Measurements from ENCODE around the gene GGA2. TPM values are rescaled to one million over a fixed set of nuclear protein-coding genes. Genes with fewer than 3 reads are reported as not detected.
"Not testable (repeated sequence)": the region's sequence is repeated elsewhere in the genome, so short reads cannot be mapped to it uniquely, and the experiment has no call there.

The GGA2 gene
- total RNA-seq, 2 experiments from 2014 or later = 125 to 137 TPM

DNA sequence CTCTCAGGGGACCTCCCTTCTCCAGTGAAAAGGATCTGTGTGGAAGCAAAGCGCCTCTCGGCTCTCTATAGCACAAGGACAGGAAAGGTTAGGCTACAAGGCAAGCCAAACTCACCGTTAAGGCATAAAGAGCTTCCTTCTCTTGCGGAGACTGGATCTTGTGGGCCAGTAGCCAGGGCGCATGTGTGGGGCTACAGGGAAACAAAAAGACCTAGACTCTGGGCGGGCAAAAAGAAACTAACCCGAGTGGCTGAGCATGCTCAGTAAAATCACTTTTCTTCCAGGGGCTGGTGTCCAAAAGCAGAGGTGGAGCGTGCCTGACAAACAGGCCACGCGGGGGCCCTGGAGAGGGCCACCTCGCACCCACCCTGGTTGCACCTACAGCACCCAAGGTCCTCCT is 16.1 kb downstream of the GGA2 start:
- Mint-ChIP-seq H3K9me3 (no peaks in the 10 kb centered on the region), H3K27me3 (no peaks in the 10 kb centered on the region), H3K4me1 (peaks cover 10% of the 10 kb centered on the region), H3K4me3 (no peak overlapping the region), H3K36me3 (peaks cover 23% of the 10 kb centered on the region), H3K27ac (no peak overlapping the region)
- ATAC-seq (ENCODE audit: low read depth) (no peak), DNase-seq (no peak)
- POLR2A ChIA-PET = no interaction called here

DNA sequence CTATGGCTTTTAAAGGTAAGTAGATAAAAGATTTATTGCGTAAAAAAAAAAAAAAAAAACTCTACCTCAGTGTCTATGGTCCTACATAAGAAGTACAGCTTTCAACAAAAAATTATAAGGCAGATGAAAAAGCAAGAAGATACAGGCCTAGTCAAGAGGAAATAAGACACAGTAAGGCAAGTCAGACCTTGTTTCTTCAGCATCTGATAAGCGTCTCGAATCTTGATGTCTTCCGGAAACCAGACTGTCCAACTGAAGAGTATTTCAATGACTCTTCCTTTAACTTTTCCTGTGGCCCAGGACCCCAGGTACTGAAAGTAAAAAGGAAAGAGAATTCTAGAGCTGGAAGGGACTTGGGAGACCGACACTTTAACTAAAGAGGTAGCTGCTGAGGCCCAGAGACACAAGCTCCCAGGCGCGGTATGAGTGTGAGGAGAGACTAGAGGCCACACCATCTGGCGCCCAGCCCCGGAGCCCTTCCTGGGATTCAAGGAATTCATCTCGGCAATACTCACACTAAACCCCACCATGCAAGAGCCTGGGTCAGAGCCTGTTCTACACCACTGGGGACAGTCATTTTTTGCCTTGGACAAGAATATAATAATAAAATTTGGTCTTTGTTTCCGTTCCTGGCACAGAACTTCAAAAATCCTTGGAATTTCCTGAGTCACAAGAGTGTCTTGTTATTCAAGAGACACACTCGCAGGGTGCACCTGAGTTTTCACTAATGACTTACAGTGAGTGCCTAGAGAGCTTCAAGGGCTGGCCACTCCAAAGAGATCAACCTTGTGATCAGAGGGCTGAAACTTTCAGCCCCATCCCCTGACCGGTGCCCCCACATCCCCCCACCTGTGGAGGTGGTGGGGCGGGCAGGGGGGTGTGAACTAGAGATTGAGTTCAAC is 18.6 kb downstream of the GGA2 start:
- POLR2A ChIA-PET = interaction anchor here (0.6 to 0.7 kb wide), 2 partner anchors 32 to 109 kb away, joined by 3 to 5 read pairs; no protein-coding TSS in a partner anchor
- DNase-seq = no peak
- Mint-ChIP-seq H3K4me1 (no peaks in the 10 kb centered on the region), H3K27ac (no peak overlapping the region), H3K36me3 (peaks cover 20% of the 10 kb centered on the region), H3K4me3 (no peak overlapping the region), H3K9me3 (no peaks in the 10 kb centered on the region), H3K27me3 (no peaks in the 10 kb centered on the region)
- ATAC-seq (ENCODE audit: low read depth) = no peak

DNA sequence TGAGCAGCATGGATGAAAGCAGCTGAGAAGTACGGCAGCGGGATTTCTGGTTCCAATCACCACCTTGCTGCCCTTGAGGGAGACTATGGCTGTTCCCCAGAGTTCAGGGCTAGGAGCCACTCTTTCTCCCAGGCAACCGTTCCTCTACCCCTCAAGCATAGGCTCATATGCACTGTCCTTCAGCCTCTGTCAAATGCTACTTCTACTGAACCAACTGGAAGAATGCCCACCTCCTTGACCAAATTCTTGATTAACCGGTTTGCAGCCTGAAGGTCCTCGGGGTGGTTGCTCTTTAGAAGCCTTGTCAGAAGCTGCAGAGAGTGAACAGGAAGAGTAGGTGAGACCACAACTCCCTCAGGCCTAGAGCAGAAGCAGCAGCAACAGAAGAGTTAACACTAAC is 23.8 kb downstream of the GGA2 start:
- Mint-ChIP-seq H3K4me1 (peaks cover 2% of the 10 kb centered on the region), H3K9me3 (no peaks in the 10 kb centered on the region), H3K4me3 (no peak overlapping the region), H3K27ac (no peak overlapping the region), H3K27me3 (no peaks in the 10 kb centered on the region), H3K36me3 (peaks cover 28% of the 10 kb centered on the region)
- POLR2A ChIA-PET = no interaction called here
- DNase-seq (no peak), ATAC-seq (ENCODE audit: low read depth) (no peak)

DNA sequence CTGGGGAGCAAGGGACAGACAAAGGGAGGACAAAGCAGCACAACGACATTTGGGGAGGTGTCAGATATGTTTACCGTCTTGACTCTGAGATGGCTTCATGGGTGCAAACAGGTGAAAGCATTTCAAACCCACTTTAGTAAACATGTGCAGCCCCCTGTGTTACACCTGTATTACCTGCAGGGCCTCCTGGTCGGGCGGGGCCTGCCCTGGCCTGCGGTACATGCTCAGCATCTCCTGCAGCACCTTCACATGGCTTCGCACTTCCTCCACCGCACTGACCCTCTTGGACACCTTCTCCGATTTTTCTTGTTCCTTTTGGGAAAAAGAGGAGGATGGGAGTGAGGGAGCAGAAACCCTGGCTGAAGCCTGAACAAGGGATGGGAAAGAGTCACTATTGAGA is 24.5 kb downstream of the GGA2 start:
- POLR2A ChIA-PET = no interaction called here
- no peaks in the 10 kb centered on the region for H3K9me3 Mint-ChIP-seq
- H3K36me3 Mint-ChIP-seq = peaks cover 26% of the 10 kb centered on the region
- no peaks in the 10 kb centered on the region for H3K27me3 Mint-ChIP-seq
- DNase-seq = no peak
- ATAC-seq (ENCODE audit: low read depth) = no peak
- H3K27ac Mint-ChIP-seq = no peak overlapping the region
- no peak overlapping the region for H3K4me3 Mint-ChIP-seq
- H3K4me1 Mint-ChIP-seq = peaks cover 2% of the 10 kb centered on the region

DNA sequence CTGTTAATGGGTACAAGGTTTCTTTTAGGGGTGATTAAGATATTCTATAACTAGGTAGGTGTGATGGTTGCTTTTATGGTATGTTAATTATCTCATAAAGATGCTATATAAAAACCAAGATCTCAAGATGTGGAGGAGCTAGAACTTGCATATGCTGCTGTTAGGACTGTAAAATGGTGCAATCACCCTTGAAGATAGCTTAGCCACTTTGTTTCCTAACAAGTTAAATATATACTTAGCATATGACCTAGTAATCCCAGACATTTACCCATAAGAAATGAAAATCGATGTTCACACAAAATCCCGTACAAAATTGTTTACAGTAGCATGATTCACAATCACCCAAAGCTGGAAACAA is 25.1 kb downstream of the GGA2 start:
- Mint-ChIP-seq H3K27ac (no peak overlapping the region), H3K4me1 (peaks cover 2% of the 10 kb centered on the region), H3K27me3 (no peaks in the 10 kb centered on the region), H3K9me3 (no peaks in the 10 kb centered on the region), H3K36me3 (peaks cover 24% of the 10 kb centered on the region), H3K4me3 (no peak overlapping the region)
- ATAC-seq (ENCODE audit: low read depth) (no peak), DNase-seq (no peak)
- POLR2A ChIA-PET = no interaction called here

DNA sequence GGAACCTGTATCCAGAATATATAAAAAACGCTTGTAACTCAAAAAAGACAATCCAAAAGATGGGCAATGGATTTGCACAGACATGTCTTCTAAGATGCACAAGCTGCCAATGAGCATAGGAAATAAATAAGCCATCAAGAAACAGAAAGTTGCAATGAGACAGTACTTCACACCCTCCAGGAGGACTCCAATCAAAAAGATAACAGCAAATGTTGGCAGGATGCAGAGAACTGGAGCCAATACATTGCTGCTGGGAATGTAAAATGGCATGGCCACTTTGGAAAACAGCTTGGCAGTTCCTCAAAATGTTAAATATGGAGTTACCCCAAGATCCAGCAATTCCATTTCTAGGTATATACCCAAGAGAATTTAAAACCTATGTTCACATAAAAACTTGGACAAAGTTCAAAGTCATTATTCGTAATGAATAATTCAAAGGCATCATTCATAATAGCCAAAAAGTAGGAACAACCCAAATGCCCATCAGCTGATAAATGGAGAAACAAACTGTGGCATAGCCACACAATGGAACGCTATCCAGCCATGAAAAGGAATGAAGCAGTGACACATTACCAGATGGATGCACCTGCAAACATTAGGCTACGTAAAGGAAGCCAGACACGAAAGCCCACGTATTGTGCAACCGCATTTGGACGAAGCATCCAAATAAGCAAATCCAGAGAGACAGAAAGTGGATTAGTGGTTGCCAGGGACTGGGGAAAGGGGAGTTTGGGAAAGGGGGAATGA is 25.6 kb downstream of the GGA2 start:
- ATAC-seq (ENCODE audit: low read depth) (no peak), DNase-seq (no peak)
- no peak overlapping the region for H3K27ac Mint-ChIP-seq
- POLR2A ChIA-PET = interaction anchor here (0.8 kb wide), 1 partner anchor 20 kb away, joined by 3 read pairs; no protein-coding TSS in a partner anchor
- H3K27me3 Mint-ChIP-seq = no peaks in the 10 kb centered on the region
- H3K9me3 Mint-ChIP-seq = no peaks in the 10 kb centered on the region
- peaks cover 18% of the 10 kb centered on the region for H3K36me3 Mint-ChIP-seq
- H3K4me3 Mint-ChIP-seq = no peak overlapping the region
- peaks cover 2% of the 10 kb centered on the region for H3K4me1 Mint-ChIP-seq

DNA sequence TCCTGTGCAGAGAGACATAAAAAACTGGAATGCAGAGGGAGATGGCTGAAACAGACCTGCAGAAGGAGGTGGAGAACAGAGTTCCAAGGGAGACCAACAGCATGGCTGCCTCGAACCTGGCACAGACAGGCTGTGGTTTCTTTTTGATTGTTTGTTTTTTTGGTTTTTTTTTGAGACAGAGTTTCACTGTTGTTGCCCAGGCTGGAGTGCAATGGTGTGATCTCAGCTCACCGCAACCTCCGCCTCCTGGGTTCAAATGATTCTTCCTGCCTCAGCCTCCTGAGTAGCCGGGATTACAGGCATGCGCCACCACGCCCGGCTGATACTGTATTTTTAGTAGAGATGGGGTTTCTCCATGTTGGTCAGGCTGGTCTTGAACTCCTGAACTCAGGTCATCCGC is 26.8 kb downstream of the GGA2 start:
- POLR2A ChIA-PET; DNase-seq; H3K27me3 Mint-ChIP-seq; H3K4me1 Mint-ChIP-seq; H3K9me3 Mint-ChIP-seq; H3K4me3 Mint-ChIP-seq; ATAC-seq (ENCODE audit: low read depth): not testable (repeated sequence)
- H3K36me3 Mint-ChIP-seq = peaks cover 22% of the 10 kb centered on the region
- peak overlapping the region; percentile 44 for H3K27ac Mint-ChIP-seq

DNA sequence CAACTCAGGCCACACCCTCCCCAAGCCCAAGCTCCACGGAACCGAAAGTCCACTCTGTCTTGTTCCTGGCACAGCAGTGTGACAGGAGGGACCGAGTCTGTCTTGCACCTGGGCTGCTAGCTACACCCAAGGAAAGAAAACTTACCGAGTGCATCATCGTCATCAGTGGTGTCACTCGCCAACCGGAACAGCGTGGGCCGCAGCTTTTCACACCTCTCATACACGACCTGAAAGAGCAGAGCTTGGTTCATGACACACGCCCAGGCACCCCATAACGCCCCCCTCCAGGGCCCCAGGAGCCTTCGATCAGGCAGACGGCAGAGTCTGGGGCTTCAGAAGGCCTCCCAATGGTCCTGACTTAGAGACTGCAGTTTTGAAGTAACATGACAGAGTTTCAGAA is 27.5 kb downstream of the GGA2 start:
- ATAC-seq (ENCODE audit: low read depth) = no peak
- H3K4me3 Mint-ChIP-seq = no peak overlapping the region
- H3K27me3 Mint-ChIP-seq = no peaks in the 10 kb centered on the region
- H3K9me3 Mint-ChIP-seq = no peaks in the 10 kb centered on the region
- POLR2A ChIA-PET = no interaction called here
- peaks cover 2% of the 10 kb centered on the region for H3K4me1 Mint-ChIP-seq
- peaks cover 22% of the 10 kb centered on the region for H3K36me3 Mint-ChIP-seq
- H3K27ac Mint-ChIP-seq = no peak overlapping the region
- no peak for DNase-seq

DNA sequence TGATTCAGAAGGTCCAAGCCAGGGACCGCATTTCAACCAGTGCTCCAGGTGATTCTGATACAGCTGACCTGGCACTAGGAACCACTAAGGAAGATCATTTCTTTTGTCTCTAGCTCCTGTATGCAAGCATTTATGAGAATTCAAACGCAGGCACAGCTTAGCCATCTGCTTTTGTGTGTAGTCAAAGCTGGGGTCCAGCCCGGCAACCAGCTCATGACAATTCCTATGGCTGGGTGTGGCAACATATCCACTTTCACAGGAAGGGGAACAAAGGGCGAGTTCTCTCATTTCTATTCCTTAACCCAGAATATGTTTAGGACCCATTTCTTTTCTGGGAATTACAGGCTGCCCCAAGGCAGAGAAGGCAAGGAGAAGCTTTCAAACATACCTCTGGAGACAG is 30.0 kb downstream of the GGA2 start:
- no peaks in the 10 kb centered on the region for H3K4me1 Mint-ChIP-seq
- H3K36me3 Mint-ChIP-seq = peaks cover 19% of the 10 kb centered on the region
- H3K4me3 Mint-ChIP-seq = no peak overlapping the region
- DNase-seq (no peak), ATAC-seq (ENCODE audit: low read depth) (no peak)
- H3K9me3 Mint-ChIP-seq = no peaks in the 10 kb centered on the region
- H3K27ac Mint-ChIP-seq = no peak overlapping the region
- POLR2A ChIA-PET = no interaction called here
- H3K27me3 Mint-ChIP-seq = no peaks in the 10 kb centered on the region

DNA sequence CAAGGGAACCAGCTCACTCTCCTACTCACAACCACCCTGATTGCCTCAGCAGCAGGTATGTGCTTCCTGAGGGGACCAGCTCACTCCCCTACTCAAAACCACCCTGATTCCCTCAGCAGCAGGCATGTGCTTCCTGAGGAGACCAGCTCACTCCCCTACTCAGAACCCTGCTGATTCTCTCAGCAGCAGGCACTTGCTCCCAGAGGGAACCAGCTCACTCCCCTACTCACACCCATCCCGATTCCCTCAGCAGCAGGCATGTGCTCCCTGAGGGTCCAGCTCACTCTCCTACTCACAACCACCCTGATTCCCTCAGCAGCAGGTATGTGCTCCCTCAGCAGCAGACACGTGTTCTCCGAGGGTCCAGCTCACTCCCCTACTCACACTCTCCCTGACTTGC is 31.2 kb downstream of the GGA2 start:
- no peaks in the 10 kb centered on the region for H3K27me3 Mint-ChIP-seq
- H3K36me3 Mint-ChIP-seq = peaks cover 16% of the 10 kb centered on the region
- no peaks in the 10 kb centered on the region for H3K9me3 Mint-ChIP-seq
- H3K27ac Mint-ChIP-seq = no peak overlapping the region
- no peak overlapping the region for H3K4me3 Mint-ChIP-seq
- H3K4me1 Mint-ChIP-seq = no peaks in the 10 kb centered on the region
- POLR2A ChIA-PET = no interaction called here
- DNase-seq (no peak), ATAC-seq (ENCODE audit: low read depth) (no peak)

DNA sequence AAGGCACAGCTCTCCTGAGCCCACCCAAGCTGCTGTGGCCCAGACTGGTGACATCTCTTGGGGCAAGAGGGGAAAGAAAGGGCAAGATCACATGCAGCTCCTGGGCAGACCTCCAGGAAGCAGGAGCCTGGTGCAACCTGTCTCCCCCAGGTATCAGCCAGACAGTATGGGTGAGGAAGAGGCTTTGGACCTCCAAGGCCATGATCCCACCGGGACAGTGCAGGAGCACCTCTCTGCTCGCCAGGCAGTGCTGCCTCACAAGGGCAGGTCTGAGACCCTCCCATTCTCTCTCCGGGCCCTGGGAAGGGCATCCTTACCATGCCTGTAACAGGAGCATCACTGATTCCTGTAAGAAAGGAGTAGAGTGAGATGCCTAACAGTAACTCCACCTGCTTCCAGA is 31.7 kb downstream of the GGA2 start:
- peaks cover 16% of the 10 kb centered on the region for H3K36me3 Mint-ChIP-seq
- POLR2A ChIA-PET = no interaction called here
- no peak for ATAC-seq (ENCODE audit: low read depth)

DNA sequence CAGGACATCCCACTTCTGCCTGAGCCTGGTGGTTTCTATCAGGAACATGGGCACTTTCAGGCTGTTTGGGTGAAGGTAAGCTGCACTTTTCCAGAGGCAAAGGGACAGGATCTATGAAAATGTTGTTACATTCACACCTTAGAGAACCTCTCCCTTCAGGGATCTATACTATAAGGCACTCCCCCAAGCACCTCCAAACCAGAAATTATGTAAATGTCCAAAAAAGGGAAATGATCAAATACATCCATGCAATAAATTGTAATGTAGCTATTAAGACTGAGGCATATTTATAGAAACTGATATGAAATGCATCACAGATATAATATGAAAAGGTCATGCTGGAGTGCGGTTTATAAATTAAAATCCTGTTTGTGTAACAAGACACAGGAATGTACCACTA is 34.0 kb downstream of the GGA2 start:
- DNase-seq (no peak), ATAC-seq (ENCODE audit: low read depth) (no peak)
- H3K9me3 Mint-ChIP-seq = no peaks in the 10 kb centered on the region
- H3K4me1 Mint-ChIP-seq = no peaks in the 10 kb centered on the region
- POLR2A ChIA-PET = no interaction called here
- H3K27ac Mint-ChIP-seq = no peak overlapping the region
- H3K36me3 Mint-ChIP-seq = peaks cover 12% of the 10 kb centered on the region
- no peak overlapping the region for H3K4me3 Mint-ChIP-seq
- no peaks in the 10 kb centered on the region for H3K27me3 Mint-ChIP-seq

More for the DNA sequence above, 31.7 kb downstream of the GGA2 start:
- H3K9me3 Mint-ChIP-seq = no peaks in the 10 kb centered on the region
- no peaks in the 10 kb centered on the region for H3K27me3 Mint-ChIP-seq
- no peak for DNase-seq
- no peaks in the 10 kb centered on the region for H3K4me1 Mint-ChIP-seq
- no peak overlapping the region for H3K4me3 Mint-ChIP-seq
- no peak overlapping the region for H3K27ac Mint-ChIP-seq

DNA sequence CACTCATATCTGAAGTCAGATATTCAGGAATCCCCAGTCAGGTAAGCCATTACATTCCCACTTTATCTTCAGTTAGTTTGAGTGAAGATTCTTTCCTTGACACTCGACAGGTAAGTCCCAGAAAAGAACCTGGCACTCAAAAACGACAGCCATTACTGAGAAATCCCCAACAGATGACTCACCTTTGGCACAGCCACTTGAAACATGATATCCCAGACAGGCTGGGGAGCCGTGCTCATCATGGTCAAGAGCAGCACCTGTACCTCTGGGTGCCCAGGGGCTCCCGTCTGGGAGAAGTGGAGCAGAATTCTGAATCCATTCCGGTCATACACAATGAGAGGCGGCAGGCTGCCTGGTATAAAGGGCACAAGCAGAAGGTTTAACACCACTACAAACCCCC is 40.5 kb downstream of the GGA2 start:
- no peak for DNase-seq
- Mint-ChIP-seq H3K9me3 (no peaks in the 10 kb centered on the region), H3K4me1 (no peaks in the 10 kb centered on the region), H3K4me3 (no peak overlapping the region), H3K36me3 (peaks cover 21% of the 10 kb centered on the region), H3K27me3 (no peaks in the 10 kb centered on the region), H3K27ac (no peak overlapping the region)
- no peak for ATAC-seq (ENCODE audit: low read depth)
- POLR2A ChIA-PET = no interaction called here

Measured in activated naive CD8-positive, alpha-beta T cell treated with anti-CD3 and anti-CD28 coated beads, Interleukin-2, amount 10 ng/mL, durations not matched to agents 7 days and 5 days (primary cell).